Keratinocyte (primary cell): ENCODE measurements around the gene XPO4.

Source experiments
- CTCF ChIP-seq, 3 experiments: IDR thresholded peaks in 1 of 3; conservative IDR thresholded peaks in 1 of 3; optimal IDR thresholded peaks in 1 of 3; 2 replicates in 2 of 3; 3 replicates in 1 of 3; pipeline versions ENCODE3 to v1.5.1; 2011; ENCODE audit warnings: low read length in 3 of 3, mild to moderate bottlenecking in 3 of 3, moderate library complexity in 2 of 3, control low read depth in 1 of 3, inconsistent platforms in 1 of 3; ENCODE audit not compliant: insufficient read depth in 2 of 3; ENCODE audit errors: extremely low read depth in 1 of 3
- EZH2 ChIP-seq: IDR thresholded peaks from one replicate; pipeline ENCODE4 v1.6.1; 2012; ENCODE audit warnings: inconsistent platforms, mild to moderate bottlenecking, low read length, moderate library complexity

GRCh38 chr13:20826301-20826700 is 76.2 kb downstream of the XPO4 start:
- no peak for TF ChIP-seq CTCF (optimal IDR thresholded peaks at IDR 0.05 in 1 of 3, IDR thresholded peaks at IDR 0.05 in 1 of 3, conservative IDR thresholded peaks at IDR 0.05 in 1 of 3; ENCODE audit: extremely low read depth in 1 of 3, insufficient read depth in 2 of 3, low read length in 3 of 3)
- no peak for TF ChIP-seq EZH2
